Measurements from ENCODE around the gene IGSF21. TPM values are rescaled to one million over a fixed set of nuclear protein-coding genes. Genes with fewer than 3 reads are reported as not detected.
A peak's percentile ranks its signal among the peaks of the same experiment; 100 is the strongest.

Gene IGSF21
- polyA plus RNA-seq, 1 of the 3 experiments (the other 2 are of a cell fraction) = not detected

DNA sequence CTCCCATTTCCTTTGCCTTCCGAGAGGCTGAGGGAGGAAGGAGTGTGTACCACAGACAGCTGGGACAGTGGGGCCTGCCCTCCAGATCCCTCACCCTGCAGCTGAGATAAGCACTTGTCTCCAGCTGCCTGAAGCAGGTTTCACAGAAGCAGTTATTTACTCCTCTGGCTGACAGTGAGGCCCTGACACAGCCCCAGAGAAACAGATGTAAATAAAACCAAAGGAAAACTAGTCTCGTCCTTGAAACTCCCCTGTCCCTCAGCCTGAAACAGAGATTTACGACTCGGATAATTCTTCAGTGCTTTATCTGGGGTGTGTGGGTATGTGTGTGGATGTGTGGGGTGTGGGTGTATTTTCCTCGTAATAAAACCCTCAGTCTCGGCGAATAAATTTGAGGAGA is 181.1 kb downstream of the IGSF21 start (continued):
- TF ChIP-seq, protein P1, sequence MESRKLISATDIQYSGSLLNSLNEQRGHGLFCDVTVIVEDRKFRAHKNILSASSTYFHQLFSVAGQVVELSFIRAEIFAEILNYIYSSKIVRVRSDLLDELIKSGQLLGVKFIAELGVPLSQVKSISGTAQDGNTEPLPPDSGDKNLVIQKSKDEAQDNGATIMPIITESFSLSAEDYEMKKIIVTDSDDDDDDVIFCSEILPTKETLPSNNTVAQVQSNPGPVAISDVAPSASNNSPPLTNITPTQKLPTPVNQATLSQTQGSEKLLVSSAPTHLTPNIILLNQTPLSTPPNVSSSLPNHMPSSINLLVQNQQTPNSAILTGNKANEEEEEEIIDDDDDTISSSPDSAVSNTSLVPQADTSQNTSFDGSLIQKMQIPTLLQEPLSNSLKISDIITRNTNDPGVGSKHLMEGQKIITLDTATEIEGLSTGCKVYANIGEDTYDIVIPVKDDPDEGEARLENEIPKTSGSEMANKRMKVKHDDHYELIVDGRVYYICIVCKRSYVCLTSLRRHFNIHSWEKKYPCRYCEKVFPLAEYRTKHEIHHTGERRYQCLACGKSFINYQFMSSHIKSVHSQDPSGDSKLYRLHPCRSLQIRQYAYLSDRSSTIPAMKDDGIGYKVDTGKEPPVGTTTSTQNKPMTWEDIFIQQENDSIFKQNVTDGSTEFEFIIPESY (IDR thresholded peaks at IDR 0.05; ENCODE audit: borderline replicate concordance, low read depth) = no peak
- TF ChIP-seq NRF1 (IDR thresholded peaks at IDR 0.05; ENCODE audit: low read depth, low read length) (no peak), EP300 (IDR thresholded peaks at IDR 0.05; ENCODE audit: borderline replicate concordance in 1 of 2, low read depth in 1 of 2, low read length in 1 of 2) (no peak; a peak in 1 of 4 replicates), TAF1 (IDR thresholded peaks at IDR 0.05; ENCODE audit: borderline replicate concordance, low read depth, low read length) (no peak), JUND (IDR thresholded peaks at IDR 0.05) (no peak), FOXJ3 (CRISPR knock-in tag; IDR thresholded peaks at IDR 0.05) (peak; percentile 92)

DNA sequence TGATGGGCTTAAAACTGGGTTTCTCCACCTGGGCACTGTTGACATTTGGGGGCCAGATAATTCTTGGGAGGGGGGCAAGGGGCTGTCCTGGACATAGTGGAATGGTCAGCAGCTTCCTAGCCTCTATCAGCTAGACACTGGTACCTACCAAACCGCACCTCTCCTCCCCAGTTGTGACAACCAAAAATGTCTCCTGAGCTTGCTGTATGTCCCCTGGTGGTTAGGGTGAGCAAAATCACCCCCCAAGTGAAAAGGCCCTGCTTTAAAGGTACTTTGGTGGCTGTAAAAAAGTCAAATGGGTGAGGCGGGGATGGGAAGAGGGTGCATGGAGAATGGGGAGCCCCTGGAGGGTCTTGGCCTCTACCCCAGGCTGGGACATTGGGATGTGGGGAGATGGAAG is 182.0 kb downstream of the IGSF21 start:
- Histone ChIP-seq H3K27me3 (ENCODE audit: insufficient read depth) (no peaks in the 10 kb centered on the region), H3K4me1 (ENCODE audit: control insufficient read depth in 1 of 2, insufficient read depth in 2 of 2, low read depth in 1 of 2, low read length in 1 of 2) (peaks cover 0 to 20% of the 10 kb centered on the region in 2 experiments; a peak in 2 of 4 replicates), H4K20me1 (ENCODE audit: insufficient read depth) (no peaks in the 10 kb centered on the region), H3F3A (replicated peaks; ENCODE audit: insufficient read depth) (no peaks in the 10 kb centered on the region), H3K36me3 (replicated peaks in 1 of 2; ENCODE audit: control insufficient read depth in 1 of 2, insufficient read depth in 2 of 2, low read length in 1 of 2) (no peaks in the 10 kb centered on the region), H3K9me3 (no peaks in the 10 kb centered on the region), H3K4me2 (no peak overlapping the region), H2AFZ (ENCODE audit: low read depth) (no peak overlapping the region), H3K79me2 (ENCODE audit: insufficient read depth) (no peaks in the 10 kb centered on the region), H3K4me3 (ENCODE audit: low read depth in 2 of 2, low read length in 1 of 2) (no peak overlapping the region), H3K9me2 (no peaks in the 10 kb centered on the region), H3K27ac (ENCODE audit: low read depth in 2 of 2, low read length in 1 of 2) (no peak overlapping the region), H3K9ac (no peak overlapping the region)
- CTCF ChIA-PET = interaction anchor here (1.1 to 10.0 kb wide), 4 partner anchors 11 to 367 kb away, joined by 3 to 72 read pairs (median 8); no protein-coding TSS in a partner anchor
- no peak for DNase-seq
- POLR2A ChIA-PET = interaction anchor here (1.0 kb wide), 1 partner anchor 55 kb away, joined by 3 read pairs; no protein-coding TSS in a partner anchor
- WGBS (ENCODE audit: low lambda C conversion rate) = 25% methylated on average over 2 of the region's 2 CpGs
- TF ChIP-seq RAD21 (IDR thresholded peaks at IDR 0.05; ENCODE audit: low read length) = no peak
- TF ChIP-seq YY1 (IDR thresholded peaks at IDR 0.05; ENCODE audit: low read depth) = no peak
- TF ChIP-seq, protein P2, sequence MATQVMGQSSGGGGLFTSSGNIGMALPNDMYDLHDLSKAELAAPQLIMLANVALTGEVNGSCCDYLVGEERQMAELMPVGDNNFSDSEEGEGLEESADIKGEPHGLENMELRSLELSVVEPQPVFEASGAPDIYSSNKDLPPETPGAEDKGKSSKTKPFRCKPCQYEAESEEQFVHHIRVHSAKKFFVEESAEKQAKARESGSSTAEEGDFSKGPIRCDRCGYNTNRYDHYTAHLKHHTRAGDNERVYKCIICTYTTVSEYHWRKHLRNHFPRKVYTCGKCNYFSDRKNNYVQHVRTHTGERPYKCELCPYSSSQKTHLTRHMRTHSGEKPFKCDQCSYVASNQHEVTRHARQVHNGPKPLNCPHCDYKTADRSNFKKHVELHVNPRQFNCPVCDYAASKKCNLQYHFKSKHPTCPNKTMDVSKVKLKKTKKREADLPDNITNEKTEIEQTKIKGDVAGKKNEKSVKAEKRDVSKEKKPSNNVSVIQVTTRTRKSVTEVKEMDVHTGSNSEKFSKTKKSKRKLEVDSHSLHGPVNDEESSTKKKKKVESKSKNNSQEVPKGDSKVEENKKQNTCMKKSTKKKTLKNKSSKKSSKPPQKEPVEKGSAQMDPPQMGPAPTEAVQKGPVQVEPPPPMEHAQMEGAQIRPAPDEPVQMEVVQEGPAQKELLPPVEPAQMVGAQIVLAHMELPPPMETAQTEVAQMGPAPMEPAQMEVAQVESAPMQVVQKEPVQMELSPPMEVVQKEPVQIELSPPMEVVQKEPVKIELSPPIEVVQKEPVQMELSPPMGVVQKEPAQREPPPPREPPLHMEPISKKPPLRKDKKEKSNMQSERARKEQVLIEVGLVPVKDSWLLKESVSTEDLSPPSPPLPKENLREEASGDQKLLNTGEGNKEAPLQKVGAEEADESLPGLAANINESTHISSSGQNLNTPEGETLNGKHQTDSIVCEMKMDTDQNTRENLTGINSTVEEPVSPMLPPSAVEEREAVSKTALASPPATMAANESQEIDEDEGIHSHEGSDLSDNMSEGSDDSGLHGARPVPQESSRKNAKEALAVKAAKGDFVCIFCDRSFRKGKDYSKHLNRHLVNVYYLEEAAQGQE (IDR thresholded peaks at IDR 0.05; ENCODE audit: low read depth, low read length) = no peak
- no peak for TF ChIP-seq FOXM1 (IDR thresholded peaks at IDR 0.05; ENCODE audit: low read depth)
